Astrocyte of the cerebellum (primary cell): ENCODE measurements around the gene SH2D3C.

ENCODE experiments used
- DNase-seq: peaks from one replicate; pipeline ENCODE4 v3.0.0-alpha.2; 2011; ENCODE audit warnings: low read depth
- H3K4me3 ChIP-seq: 2 replicates; pipeline ENCODE4 v1.5.1; 2011; ENCODE audit warnings: mild to moderate bottlenecking, low read depth, low read length, moderate library complexity
- in situ Hi-C: cut with HindIII; loops from 2 replicates; pipeline ENCODE4 v1.10.0; 2017; ENCODE audit warnings: low sequenced_read_pairs
- TF ChIP-seq, protein P1 (sequence below): IDR thresholded peaks from 2 replicates; pipeline ENCODE4 v1.5.1; 2012; ENCODE audit warnings: low read length, low read depth, moderate library complexity, mild to moderate bottlenecking; ENCODE audit errors: missing control alignments

SH2D3C gene

GRCh38 chr9:127778280-127779135, at the start of gene SH2D3C:
Gene SH2D3C, minus strand, starts transcription at chr9:127778666. Its CDS starts 39 bp downstream, at chr9:127778627.
- DNase-seq = no peak
- TF ChIP-seq, protein P1, sequence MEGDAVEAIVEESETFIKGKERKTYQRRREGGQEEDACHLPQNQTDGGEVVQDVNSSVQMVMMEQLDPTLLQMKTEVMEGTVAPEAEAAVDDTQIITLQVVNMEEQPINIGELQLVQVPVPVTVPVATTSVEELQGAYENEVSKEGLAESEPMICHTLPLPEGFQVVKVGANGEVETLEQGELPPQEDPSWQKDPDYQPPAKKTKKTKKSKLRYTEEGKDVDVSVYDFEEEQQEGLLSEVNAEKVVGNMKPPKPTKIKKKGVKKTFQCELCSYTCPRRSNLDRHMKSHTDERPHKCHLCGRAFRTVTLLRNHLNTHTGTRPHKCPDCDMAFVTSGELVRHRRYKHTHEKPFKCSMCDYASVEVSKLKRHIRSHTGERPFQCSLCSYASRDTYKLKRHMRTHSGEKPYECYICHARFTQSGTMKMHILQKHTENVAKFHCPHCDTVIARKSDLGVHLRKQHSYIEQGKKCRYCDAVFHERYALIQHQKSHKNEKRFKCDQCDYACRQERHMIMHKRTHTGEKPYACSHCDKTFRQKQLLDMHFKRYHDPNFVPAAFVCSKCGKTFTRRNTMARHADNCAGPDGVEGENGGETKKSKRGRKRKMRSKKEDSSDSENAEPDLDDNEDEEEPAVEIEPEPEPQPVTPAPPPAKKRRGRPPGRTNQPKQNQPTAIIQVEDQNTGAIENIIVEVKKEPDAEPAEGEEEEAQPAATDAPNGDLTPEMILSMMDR = no peak
- no peak within 1 kb of the TSS for H3K4me3 ChIP-seq
- in situ Hi-C loops = no loop called here

- no peak for DNase-seq
- H3K4me3 ChIP-seq = no peak overlapping the region
- in situ Hi-C loops = no loop called here
- TF ChIP-seq, protein P1 = no peak
These were observed 47.9 kb upstream of the SH2D3C start for GRCh38 chr9:127826253-127826913.

GRCh38 chr9:127825319-127826051, 47.0 kb upstream of the SH2D3C start:
- TF ChIP-seq, protein P1 = peak; percentile 40
- H3K4me3 ChIP-seq = no peak overlapping the region
- in situ Hi-C loops = no loop called here
- no peak for DNase-seq

DNA sequence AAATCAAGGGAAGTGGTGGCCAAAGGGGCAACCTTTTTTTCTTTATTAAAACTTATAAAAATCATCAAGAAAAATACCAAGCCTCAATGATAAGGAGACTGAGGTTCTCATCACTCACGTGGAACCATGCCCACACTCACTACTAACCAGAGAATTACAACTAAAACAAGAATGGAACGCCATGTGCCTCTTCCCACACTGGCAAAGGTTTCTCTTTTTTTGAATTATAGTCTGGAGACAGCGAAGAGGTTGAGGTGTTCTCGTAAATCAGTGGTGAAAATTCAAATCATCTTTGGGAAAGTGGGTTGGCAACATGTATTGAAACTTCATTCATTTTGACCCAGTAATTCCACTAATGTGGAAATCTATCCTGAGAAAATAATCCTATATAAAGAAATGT, 43.6 kb upstream of the SH2D3C start:
- TF ChIP-seq, protein P1 = no peak
- DNase-seq = no peak
- no peak overlapping the region for H3K4me3 ChIP-seq
- in situ Hi-C loops = no loop called here

- DNase-seq = no peak
- in situ Hi-C loops = no loop called here
- TF ChIP-seq, protein P1 = no peak
- no peak overlapping the region for H3K4me3 ChIP-seq
These were observed 40.1 kb upstream of the SH2D3C start for GRCh38 chr9:127818574-127818973.

GRCh38 chr9:127817881-127818434, 39.5 kb upstream of the SH2D3C start:
- no peak for DNase-seq
- TF ChIP-seq, protein P1 = no peak
- in situ Hi-C loops = no loop called here
- H3K4me3 ChIP-seq = no peak overlapping the region
